Measurements from ENCODE around the gene TRIM9.

Gene TRIM9

GRCh38 chr14:51023964-51024363 lies 70.9 kb downstream of the TRIM9 start:
- no peak for DNase-seq (ENCODE audit: low spot score)
- TF ChIP-seq CTCF (IDR thresholded peaks at IDR 0.05; ENCODE audit: extremely low read depth, missing control alignments), result no peak

DNA sequence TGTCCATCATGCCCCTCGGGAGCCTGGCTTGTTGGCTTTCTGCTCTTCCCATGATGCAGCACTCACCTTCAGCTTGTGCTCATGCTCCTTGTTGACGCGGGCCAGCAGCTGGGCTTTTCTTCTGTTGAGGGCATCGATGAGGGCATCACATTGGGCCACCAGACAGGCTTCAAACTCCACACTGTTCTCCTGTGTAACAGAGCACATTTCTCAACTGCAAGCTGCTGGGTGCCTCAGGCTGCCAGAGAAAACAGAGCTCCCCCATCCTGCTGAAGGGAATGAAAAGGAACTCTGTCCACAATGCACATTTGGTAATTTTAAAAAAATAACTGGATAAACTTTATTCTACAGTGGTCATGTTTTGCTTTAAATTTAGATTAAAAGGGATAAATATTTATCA lies 72.1 kb downstream of the TRIM9 start:
- no peak for DNase-seq (ENCODE audit: low spot score)
- no peak for TF ChIP-seq CTCF (IDR thresholded peaks at IDR 0.05; ENCODE audit: extremely low read depth, missing control alignments)

- TF ChIP-seq CTCF (IDR thresholded peaks at IDR 0.05; ENCODE audit: extremely low read depth, missing control alignments), result no peak
- no peak for DNase-seq (ENCODE audit: low spot score)
These were observed 74.7 kb downstream of the TRIM9 start for GRCh38 chr14:51020024-51020710.

GRCh38 chr14:51019089-51019488 lies 75.8 kb downstream of the TRIM9 start:
- no peak for DNase-seq (ENCODE audit: low spot score)
- TF ChIP-seq CTCF (IDR thresholded peaks at IDR 0.05; ENCODE audit: extremely low read depth, missing control alignments), result no peak

- DNase-seq (ENCODE audit: low spot score), result no peak
- TF ChIP-seq CTCF (IDR thresholded peaks at IDR 0.05; ENCODE audit: extremely low read depth, missing control alignments), result no peak
These were observed 76.4 kb downstream of the TRIM9 start for GRCh38 chr14:51018521-51018920.

GRCh38 chr14:51014625-51015024 lies 80.3 kb downstream of the TRIM9 start:
- no peak for DNase-seq (ENCODE audit: low spot score)
- no peak for TF ChIP-seq CTCF (IDR thresholded peaks at IDR 0.05; ENCODE audit: extremely low read depth, missing control alignments)

GRCh38 chr14:51014086-51014485 lies 80.8 kb downstream of the TRIM9 start:
- TF ChIP-seq CTCF (IDR thresholded peaks at IDR 0.05; ENCODE audit: extremely low read depth, missing control alignments), result no peak
- no peak for DNase-seq (ENCODE audit: low spot score)

Data from GM20000 (cell line).